ENCODE results near the gene PDE6H.

Gene PDE6H

GRCh38 chr12:14941369-14941768 lies 31.5 kb upstream of the PDE6H start:
- H3K27ac Mint-ChIP-seq: no peak overlapping the region
- peaks cover 30% of the 10 kb centered on the region for H3K4me1 Mint-ChIP-seq (ENCODE audit: low read depth)
- H3K4me3 Mint-ChIP-seq: no peak overlapping the region
- H3K36me3 Mint-ChIP-seq (ENCODE audit: low read depth): peaks cover 88% of the 10 kb centered on the region
- H3K27me3 Mint-ChIP-seq (ENCODE audit: low read depth): no peaks in the 10 kb centered on the region
- no peak for DNase-seq (ENCODE audit: low spot score)
- no peaks in the 10 kb centered on the region for H3K9me3 Mint-ChIP-seq

- Mint-ChIP-seq H3K4me1 (ENCODE audit: low read depth) (peaks cover 39% of the 10 kb centered on the region), H3K27ac (peak overlapping the region; percentile 2), H3K4me3 (no peak overlapping the region), H3K27me3 (ENCODE audit: low read depth) (no peaks in the 10 kb centered on the region), H3K9me3 (no peaks in the 10 kb centered on the region), H3K36me3 (ENCODE audit: low read depth) (peaks cover 87% of the 10 kb centered on the region)
- DNase-seq (ENCODE audit: low spot score): no peak
Observed at GRCh38 chr12:14942196-14942931, 30.5 kb upstream of the PDE6H start.

- peaks cover 87% of the 10 kb centered on the region for H3K36me3 Mint-ChIP-seq (ENCODE audit: low read depth)
- H3K27ac Mint-ChIP-seq: peak overlapping the region; percentile 62
- H3K4me1 Mint-ChIP-seq (ENCODE audit: low read depth): peaks cover 58% of the 10 kb centered on the region
- H3K9me3 Mint-ChIP-seq: no peaks in the 10 kb centered on the region
- no peak for DNase-seq (ENCODE audit: low spot score)
- H3K27me3 Mint-ChIP-seq (ENCODE audit: low read depth): no peaks in the 10 kb centered on the region
- peak overlapping the region; percentile 32 for H3K4me3 Mint-ChIP-seq
Observed at GRCh38 chr12:14946162-14946561, 26.7 kb upstream of the PDE6H start.

GRCh38 chr12:14946861-14947260 lies 26.0 kb upstream of the PDE6H start:
- Mint-ChIP-seq H3K36me3 (ENCODE audit: low read depth) (peaks cover 86% of the 10 kb centered on the region), H3K4me3 (peak overlapping the region; percentile 83), H3K27ac (peak overlapping the region; percentile 83), H3K9me3 (no peaks in the 10 kb centered on the region), H3K27me3 (ENCODE audit: low read depth) (no peaks in the 10 kb centered on the region), H3K4me1 (ENCODE audit: low read depth) (peaks cover 64% of the 10 kb centered on the region)
- no peak for DNase-seq (ENCODE audit: low spot score)

- H3K4me1 Mint-ChIP-seq (ENCODE audit: low read depth): peaks cover 71% of the 10 kb centered on the region
- peaks cover 83% of the 10 kb centered on the region for H3K36me3 Mint-ChIP-seq (ENCODE audit: low read depth)
- no peaks in the 10 kb centered on the region for H3K27me3 Mint-ChIP-seq (ENCODE audit: low read depth)
- no peaks in the 10 kb centered on the region for H3K9me3 Mint-ChIP-seq
- peak overlapping the region; percentile 83 for H3K4me3 Mint-ChIP-seq
- peak; percentile 62 for DNase-seq (ENCODE audit: low spot score)
- peak overlapping the region; percentile 91 for H3K27ac Mint-ChIP-seq
Observed at GRCh38 chr12:14948672-14949071, 24.2 kb upstream of the PDE6H start.

GRCh38 chr12:14949631-14950030 lies 23.2 kb upstream of the PDE6H start:
- Mint-ChIP-seq H3K27ac (peak overlapping the region; percentile 91), H3K27me3 (ENCODE audit: low read depth) (no peaks in the 10 kb centered on the region), H3K4me1 (ENCODE audit: low read depth) (peaks cover 81% of the 10 kb centered on the region), H3K4me3 (peak overlapping the region; percentile 83), H3K9me3 (no peaks in the 10 kb centered on the region), H3K36me3 (ENCODE audit: low read depth) (peaks cover 86% of the 10 kb centered on the region)
- no peak for DNase-seq (ENCODE audit: low spot score)

- Mint-ChIP-seq H3K9me3 (no peaks in the 10 kb centered on the region), H3K27ac (peak overlapping the region; percentile 91), H3K27me3 (ENCODE audit: low read depth) (no peaks in the 10 kb centered on the region), H3K4me1 (ENCODE audit: low read depth) (peaks cover 78% of the 10 kb centered on the region), H3K36me3 (ENCODE audit: low read depth) (peaks cover 81% of the 10 kb centered on the region), H3K4me3 (peak overlapping the region; percentile 83)
- DNase-seq (ENCODE audit: low spot score): peak; percentile 61
Observed at GRCh38 chr12:14950421-14950820, 22.4 kb upstream of the PDE6H start.

- DNase-seq (ENCODE audit: low spot score): no peak
Observed at GRCh38 chr12:14950982-14951746, 21.7 kb upstream of the PDE6H start.

GRCh38 chr12:14951851-14952250 lies 21.0 kb upstream of the PDE6H start:
- Mint-ChIP-seq H3K9me3 (no peaks in the 10 kb centered on the region), H3K36me3 (ENCODE audit: low read depth) (peaks cover 80% of the 10 kb centered on the region), H3K27me3 (ENCODE audit: low read depth) (no peaks in the 10 kb centered on the region), H3K4me1 (ENCODE audit: low read depth) (peaks cover 81% of the 10 kb centered on the region), H3K4me3 (peak overlapping the region; percentile 83), H3K27ac (peak overlapping the region; percentile 97)
- DNase-seq (ENCODE audit: low spot score): no peak

More at GRCh38 chr12:14950982-14951746, 21.7 kb upstream of the PDE6H start:
- peaks cover 80% of the 10 kb centered on the region for H3K36me3 Mint-ChIP-seq (ENCODE audit: low read depth)
- no peaks in the 10 kb centered on the region for H3K9me3 Mint-ChIP-seq
- H3K4me3 Mint-ChIP-seq: peak overlapping the region; percentile 83
- peak overlapping the region; percentile 97 for H3K27ac Mint-ChIP-seq
- peaks cover 79% of the 10 kb centered on the region for H3K4me1 Mint-ChIP-seq (ENCODE audit: low read depth)
- no peaks in the 10 kb centered on the region for H3K27me3 Mint-ChIP-seq (ENCODE audit: low read depth)

GRCh38 chr12:14952299-14952921 lies 20.4 kb upstream of the PDE6H start:
- Mint-ChIP-seq H3K9me3 (no peaks in the 10 kb centered on the region), H3K36me3 (ENCODE audit: low read depth) (peaks cover 80% of the 10 kb centered on the region), H3K27ac (peak overlapping the region; percentile 97), H3K27me3 (ENCODE audit: low read depth) (no peaks in the 10 kb centered on the region), H3K4me3 (peak overlapping the region; percentile 83), H3K4me1 (ENCODE audit: low read depth) (peaks cover 80% of the 10 kb centered on the region)
- peak; percentile 54 for DNase-seq (ENCODE audit: low spot score)

- peaks cover 81% of the 10 kb centered on the region for H3K36me3 Mint-ChIP-seq (ENCODE audit: low read depth)
- H3K4me1 Mint-ChIP-seq (ENCODE audit: low read depth): peaks cover 74% of the 10 kb centered on the region
- no peaks in the 10 kb centered on the region for H3K27me3 Mint-ChIP-seq (ENCODE audit: low read depth)
- peak overlapping the region; percentile 90 for H3K27ac Mint-ChIP-seq
- DNase-seq (ENCODE audit: low spot score): no peak
- H3K9me3 Mint-ChIP-seq: no peaks in the 10 kb centered on the region
- peak overlapping the region; percentile 83 for H3K4me3 Mint-ChIP-seq
Observed at GRCh38 chr12:14953752-14954151, 19.1 kb upstream of the PDE6H start.

GRCh38 chr12:14954269-14954668 lies 18.6 kb upstream of the PDE6H start:
- Mint-ChIP-seq H3K9me3 (no peaks in the 10 kb centered on the region), H3K27me3 (ENCODE audit: low read depth) (no peaks in the 10 kb centered on the region), H3K4me1 (ENCODE audit: low read depth) (peaks cover 70% of the 10 kb centered on the region), H3K36me3 (ENCODE audit: low read depth) (peaks cover 81% of the 10 kb centered on the region), H3K27ac (peak overlapping the region; percentile 90), H3K4me3 (peak overlapping the region; percentile 83)
- no peak for DNase-seq (ENCODE audit: low spot score)

GRCh38 chr12:14956024-14956891 lies 16.6 kb upstream of the PDE6H start:
- peak overlapping the region; percentile 78 for H3K27ac Mint-ChIP-seq
- no peaks in the 10 kb centered on the region for H3K9me3 Mint-ChIP-seq
- H3K4me3 Mint-ChIP-seq: peak overlapping the region; percentile 99
- H3K4me1 Mint-ChIP-seq (ENCODE audit: low read depth): peaks cover 52% of the 10 kb centered on the region
- DNase-seq (ENCODE audit: low spot score): peak; percentile 33
- H3K27me3 Mint-ChIP-seq (ENCODE audit: low read depth): no peaks in the 10 kb centered on the region
- peaks cover 85% of the 10 kb centered on the region for H3K36me3 Mint-ChIP-seq (ENCODE audit: low read depth)
